ENCODE measurements around the gene ZDHHC14. TPM values are rescaled to one million over a fixed set of nuclear protein-coding genes. Genes with fewer than 3 reads are reported as not detected.
"Not testable (repeated sequence)": the region's sequence is repeated elsewhere in the genome, so short reads cannot be mapped to it uniquely, and the experiment has no call there.

The ZDHHC14 gene
- polyA plus RNA-seq, 10 donors: 4.6 to 8.5 (median 5.5) TPM

- peak in 2 of 3 donors; percentile 23 to 31 for DNase-seq
These were observed 333.1 kb downstream of the ZDHHC14 start for GRCh38 chr6:157714153-157714490.

- peak; percentile 72 to 82 (median 76) for DNase-seq
These were observed 334.8 kb downstream of the ZDHHC14 start for GRCh38 chr6:157715728-157716164.

- DNase-seq: no peak
These were observed 335.4 kb downstream of the ZDHHC14 start for GRCh38 chr6:157716251-157716995.

- no peak for DNase-seq
These were observed 336.4 kb downstream of the ZDHHC14 start for GRCh38 chr6:157717340-157717748.

- peak in 1 of 3 donors; percentile 40 for DNase-seq
These were observed 337.7 kb downstream of the ZDHHC14 start for GRCh38 chr6:157718503-157719187.

- DNase-seq: not testable (repeated sequence)
These were observed 340.0 kb downstream of the ZDHHC14 start for GRCh38 chr6:157720964-157721363.

- DNase-seq: no peak
These were observed 340.4 kb downstream of the ZDHHC14 start for GRCh38 chr6:157721426-157721825.

GRCh38 chr6:157721830-157722229 lies 340.8 kb downstream of the ZDHHC14 start:
- DNase-seq: no peak

- peak in 1 of 3 donors; percentile 23 for DNase-seq
These were observed 342.4 kb downstream of the ZDHHC14 start for GRCh38 chr6:157723376-157723775.

- DNase-seq: no peak
These were observed 343.3 kb downstream of the ZDHHC14 start for GRCh38 chr6:157724138-157724820.

GRCh38 chr6:157724960-157725741 lies 344.2 kb downstream of the ZDHHC14 start:
- peak in 1 of 3 donors; percentile 26 for DNase-seq

GRCh38 chr6:157725836-157726235 lies 344.8 kb downstream of the ZDHHC14 start:
- no peak for DNase-seq

GRCh38 chr6:157726892-157727628 lies 346.1 kb downstream of the ZDHHC14 start:
- DNase-seq: peak in 2 of 3 donors; percentile 41 to 42

Other genes with a start within 250 kb of the ZDHHC14 start
- gene TMEM242, start 57.7 kb upstream of the ZDHHC14 start, polyA plus RNA-seq (ENCODE audit: insufficient read length in 10 of 10): 10 to 100 TPM in 3 of 10 donors, 1 to 10 TPM in 7; 7.9 to 11.7 (median 9.5) TPM